ENCODE results near the gene SORCS3.

The SORCS3 gene

GRCh38 chr10:105280895-105281294, 639.8 kb downstream of the SORCS3 start:
- DNase-seq, result no peak

GRCh38 chr10:105284476-105285215, 643.6 kb downstream of the SORCS3 start:
- no peak for DNase-seq

- no peak for DNase-seq
Measured at GRCh38 chr10:105288026-105288425, 646.9 kb downstream of the SORCS3 start.

- DNase-seq, result no peak
Measured at GRCh38 chr10:105288613-105289012, 647.5 kb downstream of the SORCS3 start.

- no peak for DNase-seq
Measured at GRCh38 chr10:105291571-105291970, 650.5 kb downstream of the SORCS3 start.

- DNase-seq, result no peak
Measured at GRCh38 chr10:105292236-105292635, 651.1 kb downstream of the SORCS3 start.
